Suppressor macrophage treated with lipopolysaccharide for 1 hour (primary cell): ENCODE measurements around the gene TBXAS1.

ENCODE experiments used
- DNase-seq, 3 donors: peaks; one replicate each; pipeline ENCODE4 v3.0.0-alpha.2; 2020 to 2022

TBXAS1 gene

DNA sequence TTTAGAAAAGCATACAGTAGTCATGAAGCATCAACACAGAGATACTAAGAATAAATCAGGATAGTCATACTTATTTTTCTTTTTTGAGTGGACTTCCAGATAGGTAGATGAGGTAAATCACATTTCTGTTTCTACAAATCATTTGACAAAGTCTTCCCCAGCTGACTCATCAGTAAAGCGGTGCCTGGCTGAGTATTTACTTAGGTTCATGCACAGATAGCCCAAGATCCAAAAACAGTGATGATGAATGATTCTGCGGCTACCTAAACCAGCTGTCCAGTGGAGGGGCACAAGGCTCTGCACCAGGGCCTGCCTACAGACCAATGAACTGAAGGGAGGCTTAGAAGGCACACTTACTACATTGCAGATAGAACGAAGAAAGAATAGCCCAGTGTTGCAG is 120.6 kb downstream of the TBXAS1 start:
- DNase-seq: no peak

GRCh38 chr7:139950881-139951525 is 121.9 kb downstream of the TBXAS1 start:
- no peak for DNase-seq

GRCh38 chr7:139953229-139953628 is 124.2 kb downstream of the TBXAS1 start:
- no peak for DNase-seq

- no peak for DNase-seq
Observed at GRCh38 chr7:139955109-139955820, 126.2 kb downstream of the TBXAS1 start.

DNA sequence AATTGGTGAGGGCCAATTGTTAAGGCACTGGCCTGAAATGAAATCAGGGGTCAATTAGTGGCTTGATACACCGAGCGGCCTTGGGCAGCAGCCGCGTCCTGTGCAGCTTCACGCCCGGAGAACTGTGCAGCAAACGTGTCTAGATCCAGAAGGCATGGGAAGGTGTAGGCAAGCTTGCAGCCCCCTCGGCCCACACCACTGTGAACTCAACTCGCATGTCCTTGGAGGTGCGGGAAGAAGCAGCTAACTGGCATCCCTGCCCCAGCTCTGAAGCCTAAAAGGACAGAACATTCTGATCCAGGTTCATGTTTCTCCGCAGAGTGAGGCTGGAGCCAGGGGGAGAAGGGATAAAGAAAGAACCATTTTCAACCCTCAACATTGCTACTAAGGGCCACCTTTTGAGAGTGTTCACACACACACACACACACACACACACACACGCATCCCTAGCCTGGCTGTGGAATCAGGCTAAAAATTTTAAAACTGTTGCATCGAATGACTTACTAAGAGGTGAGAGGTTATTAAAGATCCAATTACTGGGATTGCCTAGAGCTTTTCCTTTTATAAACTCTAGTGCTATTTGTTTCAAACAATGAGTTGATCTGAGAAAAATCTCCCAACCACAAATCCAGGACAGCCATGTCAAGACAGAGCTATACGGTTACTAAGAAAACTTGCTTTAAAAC is 129.7 kb downstream of the TBXAS1 start:
- DNase-seq: no peak

- DNase-seq: no peak
Observed at GRCh38 chr7:139959285-139959628, 130.2 kb downstream of the TBXAS1 start.

GRCh38 chr7:139959718-139960117 is 130.7 kb downstream of the TBXAS1 start:
- no peak for DNase-seq

DNA sequence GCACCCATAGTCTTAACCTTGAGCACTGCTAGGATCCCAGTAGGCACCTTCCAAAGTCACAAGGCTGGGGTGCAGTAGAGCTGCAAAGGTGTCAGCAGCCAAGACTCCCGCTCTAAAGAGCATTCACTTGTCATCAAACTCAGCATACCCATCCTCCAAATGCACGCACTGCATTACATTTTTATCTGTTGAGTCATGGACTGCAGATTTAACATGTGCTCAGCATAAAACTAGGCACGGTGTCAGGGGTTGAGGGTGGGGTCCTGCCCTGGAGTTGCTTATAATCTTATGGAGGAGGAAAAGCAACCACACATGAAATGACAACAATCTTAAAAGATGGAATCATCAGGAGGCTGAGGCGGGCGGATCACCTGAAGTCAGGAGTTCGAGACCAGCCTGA is 131.1 kb downstream of the TBXAS1 start:
- DNase-seq: no peak

DNA sequence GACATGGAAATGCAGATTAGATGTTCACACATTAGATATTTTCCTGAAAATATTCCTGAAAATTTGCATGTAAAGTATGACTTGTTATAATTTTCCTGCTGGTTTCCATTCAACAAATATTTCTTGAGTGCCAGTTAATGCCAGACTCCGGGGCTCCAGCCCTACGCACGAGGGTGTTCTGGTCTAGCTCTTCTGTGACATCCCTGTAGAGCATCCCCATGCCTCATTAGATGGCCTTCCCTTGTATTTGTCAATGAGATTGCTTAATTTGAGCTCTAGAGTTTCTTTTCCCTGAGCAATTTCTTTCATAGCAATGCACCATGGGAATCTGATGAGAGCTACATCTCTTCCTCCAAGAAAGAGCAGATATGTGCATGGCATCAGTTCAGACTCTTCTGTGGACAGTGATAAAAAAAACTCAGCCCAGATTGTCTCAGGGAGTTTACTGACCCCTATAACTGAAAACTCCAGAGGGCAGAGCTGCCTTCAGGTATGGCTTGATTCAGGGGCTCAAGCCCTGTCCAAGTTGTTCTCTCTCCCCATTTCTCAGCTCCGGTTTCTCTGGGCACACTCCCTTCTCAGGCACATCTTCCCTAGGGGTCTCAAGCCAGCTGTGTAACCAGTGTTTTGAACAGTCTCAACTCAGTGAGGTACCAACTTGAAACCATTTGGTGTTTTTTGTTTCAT is 137.0 kb downstream of the TBXAS1 start:
- no peak for DNase-seq

DNA sequence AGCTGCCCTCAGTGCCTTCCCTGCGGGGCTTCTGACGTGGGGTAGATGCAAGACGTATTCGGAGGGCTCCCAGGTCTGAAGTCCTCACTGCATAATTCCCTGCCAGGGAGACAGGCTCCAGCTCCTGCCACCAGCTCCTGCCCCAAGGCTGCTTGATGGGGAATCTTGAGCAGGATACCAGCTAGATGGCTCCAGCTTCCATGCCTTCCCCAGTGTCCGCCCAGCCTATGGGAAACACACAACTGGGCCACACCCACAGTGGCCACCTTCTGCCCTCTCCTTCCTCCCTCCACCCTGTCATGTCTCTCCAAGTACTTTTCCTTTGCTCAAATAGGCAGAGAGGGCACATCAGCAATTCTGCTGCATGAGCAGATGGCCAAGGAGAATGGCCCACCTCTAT is 137.9 kb downstream of the TBXAS1 start:
- no peak for DNase-seq

GRCh38 chr7:139968931-139969330 is 139.9 kb downstream of the TBXAS1 start:
- DNase-seq: no peak

GRCh38 chr7:139972029-139972428 is 143.0 kb downstream of the TBXAS1 start:
- no peak for DNase-seq

GRCh38 chr7:139973101-139974050 is 144.3 kb downstream of the TBXAS1 start:
- DNase-seq: no peak

- DNase-seq: no peak
Observed at GRCh38 chr7:139974179-139974811, 145.2 kb downstream of the TBXAS1 start.

- no peak for DNase-seq
Observed at GRCh38 chr7:139976055-139976837, 147.2 kb downstream of the TBXAS1 start.

- DNase-seq: peak; percentile 19 to 29 (median 25)
Observed at GRCh38 chr7:139976838-139977656, 148.0 kb downstream of the TBXAS1 start.

GRCh38 chr7:139981511-139981895 is 152.4 kb downstream of the TBXAS1 start:
- DNase-seq: no peak

DNA sequence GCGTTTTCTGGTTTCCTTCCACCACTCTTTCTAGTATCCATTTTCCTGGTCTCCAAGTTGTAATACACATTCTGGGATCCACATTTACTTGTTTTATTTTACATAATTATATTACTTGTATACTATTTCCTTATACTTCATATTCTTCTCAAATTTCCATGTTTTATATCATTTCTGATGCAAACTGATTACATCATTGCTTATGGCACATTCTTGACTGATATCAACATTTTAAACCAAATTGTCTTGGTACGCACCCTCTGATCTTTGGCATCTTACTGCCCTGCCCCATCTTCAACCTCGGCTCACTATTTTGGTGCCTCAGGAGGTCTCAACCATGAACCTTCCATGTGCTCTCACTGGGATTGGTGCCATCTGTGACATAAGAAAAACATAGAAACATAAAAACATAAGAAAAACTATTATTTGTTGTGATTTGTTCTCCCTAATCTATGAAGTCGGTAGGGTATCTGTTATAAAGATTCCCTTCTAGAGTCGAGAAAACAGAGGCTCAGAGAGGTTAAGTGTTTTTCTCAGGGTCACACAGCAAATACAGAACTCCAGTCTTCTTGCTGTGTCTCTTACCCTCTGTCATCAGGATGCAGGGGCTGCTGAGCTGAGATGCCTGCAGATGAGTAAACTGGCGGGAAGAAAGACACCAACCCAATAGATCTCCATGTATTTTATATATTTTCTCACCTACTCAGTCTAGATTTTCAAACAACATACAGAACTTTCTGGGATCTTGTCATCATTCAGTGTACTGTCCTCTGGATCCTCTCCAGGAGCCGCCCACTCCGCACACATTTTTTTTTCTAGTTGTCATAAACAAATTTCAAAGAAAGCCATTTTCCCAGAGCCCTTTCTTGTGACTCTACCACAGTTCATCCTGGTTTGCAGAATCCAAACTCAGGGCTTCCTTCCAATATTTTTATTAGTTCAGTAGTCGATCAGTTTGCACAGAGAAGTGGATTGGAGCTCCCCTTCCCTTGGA is 154.2 kb downstream of the TBXAS1 start:
- DNase-seq: no peak
